Measurements from ENCODE around the gene KIF14. TPM values are rescaled to one million over a fixed set of nuclear protein-coding genes. Genes with fewer than 3 reads are reported as not detected.

Gene KIF14
- total RNA-seq, 1 donor: 13.4 TPM

- no peak for DNase-seq (ENCODE audit: low read depth)
- no peak for TF ChIP-seq CTCF (IDR thresholded peaks at IDR 0.05; ENCODE audit: insufficient read depth, low read length)
- no peak overlapping the region for H3K4me3 ChIP-seq (ENCODE audit: low read depth, low read length)
These were observed 96.5 kb downstream of the KIF14 start for GRCh38 chr1:200524092-200524491.

GRCh38 chr1:200520735-200521134, 99.8 kb downstream of the KIF14 start:
- no peak for DNase-seq (ENCODE audit: low read depth)
- no peak for TF ChIP-seq CTCF (IDR thresholded peaks at IDR 0.05; ENCODE audit: insufficient read depth, low read length)
- H3K4me3 ChIP-seq (ENCODE audit: low read depth, low read length): no peak overlapping the region

DNA sequence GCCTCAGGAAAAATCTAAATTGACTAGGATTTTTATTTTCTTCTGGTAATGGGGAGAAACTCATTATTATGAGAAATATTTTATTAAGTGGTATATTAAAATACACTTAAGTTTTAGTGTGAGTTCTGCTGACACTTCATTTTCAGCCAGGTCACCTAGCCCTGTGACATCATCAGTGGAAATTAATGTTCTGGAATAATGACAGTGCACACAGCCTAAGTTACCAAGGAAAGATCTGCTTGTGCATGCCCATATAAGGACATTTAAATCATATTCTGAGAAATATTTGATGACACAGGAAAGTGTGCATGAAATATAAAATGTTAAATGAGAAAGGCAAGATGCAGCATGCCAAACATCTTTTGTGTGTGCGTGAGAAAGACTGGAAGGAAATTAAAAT, 102.0 kb downstream of the KIF14 start:
- no peak for DNase-seq (ENCODE audit: low read depth)
- H3K4me3 ChIP-seq (ENCODE audit: low read depth, low read length): no peak overlapping the region
- TF ChIP-seq CTCF (IDR thresholded peaks at IDR 0.05; ENCODE audit: insufficient read depth, low read length): no peak

GRCh38 chr1:200512191-200512590, 108.4 kb downstream of the KIF14 start:
- no peak for TF ChIP-seq CTCF (IDR thresholded peaks at IDR 0.05; ENCODE audit: insufficient read depth, low read length)
- DNase-seq (ENCODE audit: low read depth): peak; percentile 89
- H3K4me3 ChIP-seq (ENCODE audit: low read depth, low read length): no peak overlapping the region

DNA sequence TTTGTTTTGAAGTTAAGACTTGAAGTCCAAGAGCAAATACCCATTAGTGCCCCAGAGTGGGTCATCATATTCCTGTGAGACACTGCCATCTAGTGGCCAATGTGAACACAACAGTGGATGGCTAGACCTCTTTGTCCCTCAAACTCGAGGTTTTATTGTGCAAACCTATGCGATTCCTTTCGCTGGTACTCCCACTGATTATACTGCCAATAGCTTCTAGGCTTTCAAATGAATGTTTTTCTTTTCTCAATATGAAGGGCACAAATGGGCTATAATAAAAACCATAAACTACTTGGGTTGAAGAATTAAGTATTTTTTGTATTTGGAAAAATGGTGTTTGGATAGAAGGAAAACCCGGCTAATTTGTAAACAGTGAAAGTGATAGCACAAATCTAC, 110.3 kb downstream of the KIF14 start:
- H3K4me3 ChIP-seq (ENCODE audit: low read depth, low read length): no peak overlapping the region
- TF ChIP-seq CTCF (IDR thresholded peaks at IDR 0.05; ENCODE audit: insufficient read depth, low read length): peak; percentile 86
- peak; percentile 94 for DNase-seq (ENCODE audit: low read depth)

DNA sequence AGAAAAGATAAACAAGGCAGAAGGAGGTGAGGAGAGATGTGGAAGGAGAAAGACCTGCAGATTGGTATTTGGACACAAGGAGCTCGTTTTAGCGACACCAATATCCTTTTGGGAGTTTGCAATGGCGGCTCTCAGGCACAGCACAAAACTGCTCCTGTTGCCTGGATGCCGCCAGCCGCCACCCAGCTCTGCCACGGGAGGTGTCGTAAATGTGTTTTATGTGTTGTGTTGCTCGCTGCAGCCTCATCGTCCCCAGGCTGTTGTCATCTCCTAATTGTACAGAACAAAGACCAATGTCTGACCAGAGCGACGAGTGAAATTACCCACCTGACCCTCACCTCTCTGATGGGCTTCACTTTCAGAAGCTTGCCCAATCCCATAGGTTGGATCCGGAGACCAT, 114.1 kb downstream of the KIF14 start:
- no peak for TF ChIP-seq CTCF (IDR thresholded peaks at IDR 0.05; ENCODE audit: insufficient read depth, low read length)
- DNase-seq (ENCODE audit: low read depth): no peak
- H3K4me3 ChIP-seq (ENCODE audit: low read depth, low read length): no peak overlapping the region

DNA sequence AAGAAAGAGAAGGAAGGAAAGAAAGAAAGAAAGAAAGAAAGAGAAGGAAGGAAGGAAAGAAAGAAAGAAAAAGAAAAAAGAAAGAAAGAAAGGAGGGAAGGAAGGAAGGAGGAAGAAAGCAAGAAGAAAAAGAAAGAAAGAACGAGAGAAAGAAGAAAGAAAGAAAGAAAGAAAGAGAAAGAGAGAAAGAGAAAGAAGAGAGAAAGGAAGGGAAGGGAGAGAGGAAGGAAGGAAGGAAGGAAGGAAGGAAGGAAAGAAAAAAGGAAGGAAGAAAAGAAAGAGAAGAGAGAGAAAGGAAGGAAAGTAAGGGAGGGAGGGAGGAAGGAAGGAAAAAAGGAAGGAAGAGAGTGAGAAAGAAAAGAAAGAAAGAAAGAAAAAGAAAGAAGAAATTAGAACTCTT, 115.3 kb downstream of the KIF14 start:
- no peak for TF ChIP-seq CTCF (IDR thresholded peaks at IDR 0.05; ENCODE audit: insufficient read depth, low read length)
- no peak for DNase-seq (ENCODE audit: low read depth)
- no peak overlapping the region for H3K4me3 ChIP-seq (ENCODE audit: low read depth, low read length)
